K562 (cell line): Measurements from ENCODE around the gene SCAPER. TPM values are rescaled to one million over a fixed set of nuclear protein-coding genes. Genes with fewer than 3 reads are reported as not detected.

ENCODE experiments used
- ATAC-seq: fragments of 200-7000 bp; cut with Tn5 transposase; 3 replicates; pipeline ENCODE4 v1.9.1; 2020; ENCODE audit warnings: moderate library complexity
- BruUV-seq: library from RNA; stranded (reverse); fragments of 400-500 nt; replicated peaks from 2 replicates; lab custom pipeline; 2021; lab: Mats Ljungman, UMichigan
- CTCF ChIA-PET: fragments of 300-600 bp; formaldehyde crosslinking; extraction: SDS; loops from one replicate; lab custom pipeline; 2021; ENCODE audit warnings: low intra/inter-chr PET ratio; lab: Yijun Ruan, JAX
- POLR2A ChIA-PET: fragments of 300-600, 350-650 bp; sonication (Branson Sonifier 250); formaldehyde crosslinking; extraction: SDS; loops from one replicate; lab custom pipeline; 2021; ENCODE audit warnings: antibody characterized with exemption, inconsistent platforms; lab: Yijun Ruan, JAX
- DNase-seq, 4 experiments: peaks; one replicate each; pipeline versions ENCODE4 v3.0.0 to v3.0.0-alpha.2; 2011 to 2018; ENCODE audit warnings: low spot score in 3 of 4, mixed read lengths in 3 of 4; ENCODE audit errors: extremely low read depth in 1 of 4
- FAIRE-seq: peaks from 2 replicates; lab custom pipeline; 2011; peaks lifted over from hg19 to GRCh38; lab: Jason Lieb, UNC
- H2AFZ ChIP-seq: 2 replicates; pipeline ENCODE4 v1.6.0; 2011; ENCODE audit warnings: low read depth, low read length, control low read depth, inconsistent platforms
- H3K27ac ChIP-seq: fragments of 200-600 bp; 3 replicates; pipeline ENCODE4 v1.8.0; 2011; ENCODE audit warnings: low read depth, mild to moderate bottlenecking, control low read depth, inconsistent platforms, low read length, moderate library complexity, mixed read lengths; ENCODE audit errors: extremely low read depth
- H3K27me3 ChIP-seq, 2 experiments: fragments of 300-600 bp in 1 of 2; 2 replicates in 1 of 2; 3 replicates in 1 of 2; pipeline versions ENCODE4 v1.6.0 to v1.8.0; 2011; ENCODE audit warnings: inconsistent platforms in 2 of 2, low read length in 2 of 2, mild to moderate bottlenecking in 1 of 2, mixed read lengths in 1 of 2, moderate library complexity in 1 of 2; ENCODE audit not compliant: control insufficient read depth in 2 of 2, insufficient read depth in 2 of 2
- H3K36me3 ChIP-seq: fragments of 300-600 bp; 3 replicates; pipeline ENCODE4 v1.8.0; 2011; ENCODE audit warnings: mild to moderate bottlenecking, low read length, inconsistent platforms; ENCODE audit not compliant: control insufficient read depth, insufficient read depth
- H3K4me1 ChIP-seq, 2 experiments: fragments of 200-600 bp in 1 of 2; replicated peaks in 1 of 2; 2 replicates in 1 of 2; 3 replicates in 1 of 2; pipeline versions ENCODE4 v1.5.1 to v1.8.0; 2011; ENCODE audit warnings: inconsistent platforms in 2 of 2, low read length in 2 of 2, mild to moderate bottlenecking in 1 of 2, mixed read lengths in 1 of 2, moderate library complexity in 1 of 2; ENCODE audit not compliant: control insufficient read depth in 2 of 2, insufficient read depth in 2 of 2
- H3K4me2 ChIP-seq: 2 replicates; pipeline ENCODE4 v1.6.1; 2011; ENCODE audit warnings: low read length, control low read depth, inconsistent platforms, mixed read lengths; ENCODE audit not compliant: insufficient read depth
- H3K4me3 ChIP-seq: fragments of 200-600 bp; sonication (generic), shearing (Covaris generic); 2 replicates; pipeline ENCODE4 v1.5.1; 2016; ENCODE audit warnings: control low read depth, inconsistent platforms
- H3K79me2 ChIP-seq: fragments of 200-600 bp; 3 replicates; pipeline ENCODE4 v1.8.0; 2011; ENCODE audit warnings: low read length, inconsistent platforms; ENCODE audit not compliant: control insufficient read depth, insufficient read depth
- H3K9ac ChIP-seq, 2 experiments: 2 replicates each; pipeline versions ENCODE4 v1.6.0 to v1.6.1; 2011; ENCODE audit warnings: low read depth in 2 of 2, low read length in 2 of 2, control low read depth in 1 of 2, inconsistent platforms in 1 of 2, mild to moderate bottlenecking in 1 of 2, mixed read lengths in 1 of 2; ENCODE audit not compliant: insufficient read depth in 1 of 2
- H3K9me1 ChIP-seq: one replicate; pipeline ENCODE4 v1.6.0; 2011; ENCODE audit warnings: inconsistent platforms, mild to moderate bottlenecking, low read length, moderate library complexity; ENCODE audit not compliant: control insufficient read depth, insufficient read depth
- H3K9me3 ChIP-seq: replicated peaks from 2 replicates; pipeline ENCODE4 v1.5.1; 2011; ENCODE audit warnings: low read depth, low read length, inconsistent platforms; ENCODE audit not compliant: control insufficient read depth, insufficient read depth
- H4K20me1 ChIP-seq: replicated peaks from 2 replicates; pipeline ENCODE4 v1.6.1; 2011; ENCODE audit warnings: low read length, inconsistent platforms, mixed read lengths; ENCODE audit not compliant: control insufficient read depth, insufficient read depth
- EP300 ChIP-seq: IDR thresholded peaks from 2 replicates; pipeline ENCODE4 v1.6.1; 2012; ENCODE audit warnings: low read length, improper control_type of control experiment
- GABPB2 ChIP-seq: fragments of 250-450 bp; sonication (Bioruptor Pico); conservative IDR thresholded peaks from 2 replicates; pipeline ENCODE4 v1.5.1; 2021; ENCODE audit warnings: mild to moderate bottlenecking
- GTF2E2 ChIP-seq: fragments of 200-800 bp; sonication (Bioruptor generic); IDR thresholded peaks from 2 replicates; pipeline ENCODE4 v1.6.1; 2016; ENCODE audit warnings: missing genetic modification characterization, missing compliant biosample characterization
- HNRNPK ChIP-seq: fragments of 200-400 bp; formaldehyde crosslinking; IDR thresholded peaks from one replicate; pipeline ENCODE4 v1.6.1; 2018; ENCODE audit warnings: mild to moderate bottlenecking, low read depth, low read length; ENCODE audit not compliant: poor library complexity, severe bottlenecking
- MCM3 ChIP-seq: fragments of 450-650 bp; IDR thresholded peaks from 2 replicates; pipeline ENCODE4 v1.6.1; 2016
- ZKSCAN1 ChIP-seq: fragments of 150-350 bp; IDR thresholded peaks from 2 replicates; pipeline ENCODE4 v1.6.1; 2016; ENCODE audit warnings: low read depth, low read length
- WGBS: fragments of 100-300 bp; shearing (Covaris generic); methylation state at CpG from one replicate; pipeline ENCODE4 v1.1.6; 2016; ENCODE audit warnings: low coverage, mixed read lengths; ENCODE audit not compliant: insufficient coverage; ENCODE audit errors: missing lambda C conversion rate; 5-methylcytosine and 5-hydroxymethylcytosine counted together
- in situ Hi-C: fragments of 300-500 bp; cut with MboI; formaldehyde crosslinking; loops from 4 replicates; pipeline ENCODE4 v1.15.0; 2018; ENCODE audit warnings: inconsistent platforms, mixed read lengths
- intact Hi-C: fragments of 100-400 bp; cut with micrococcal nuclease; formaldehyde crosslinking; loops from 2 replicates; pipeline ENCODE4 v1.14.2; 2022
- polyA plus RNA-seq, 8 experiments: library from polyadenylated mRNA; depleted of rRNA in 4 of 8; stranded (reverse) in 5 of 8; unstranded in 3 of 8; fragments of >200 nt; fragmentation: Nextera tagmentation in 2 of 8; fragmentation: Illumina TruSeq in 1 of 8; extraction: Ambion mirVana in 2 of 8; extraction: Trizol in 1 of 8; gene quantifications; 2 replicates each; pipeline versions ENCODE4 v1.2.1 to v1.2.3, GENCODE V29; 2011 to 2014; ENCODE audit warnings: inconsistent platforms in 1 of 8, missing spikeins in 1 of 8
- total RNA-seq, 7 experiments: library from RNA; depleted of rRNA in 6 of 7; stranded (reverse); fragments of >200 nt in 6 of 7; fragmentation: Illumina TruSeq in 2 of 7; extraction: Trizol in 2 of 7; gene quantifications; 2 replicates each; pipeline versions ENCODE4 v1.2.1 to v1.2.3, GENCODE V29; 2011 to 2021; ENCODE audit warnings: low replicate concordance in 1 of 7
- TF ChIP-seq, protein P1 (sequence below): IDR thresholded peaks from 3 replicates; pipeline ENCODE4 v1.6.1; 2011; ENCODE audit warnings: borderline replicate concordance, mild to moderate bottlenecking; ENCODE audit not compliant: insufficient read length, insufficient read depth
- TF ChIP-seq, protein P2 (sequence below): fragments of 450-650 bp; IDR thresholded peaks from 2 replicates; pipeline ENCODE4 v1.6.1; 2016

SCAPER gene
- total and polyA plus RNA-seq, 9 of the 15 experiments (the other 6 are each of a cell fraction or from before 2014, with no cell fraction given) = 1.3 to 5.7 (median 3.2) TPM

DNA sequence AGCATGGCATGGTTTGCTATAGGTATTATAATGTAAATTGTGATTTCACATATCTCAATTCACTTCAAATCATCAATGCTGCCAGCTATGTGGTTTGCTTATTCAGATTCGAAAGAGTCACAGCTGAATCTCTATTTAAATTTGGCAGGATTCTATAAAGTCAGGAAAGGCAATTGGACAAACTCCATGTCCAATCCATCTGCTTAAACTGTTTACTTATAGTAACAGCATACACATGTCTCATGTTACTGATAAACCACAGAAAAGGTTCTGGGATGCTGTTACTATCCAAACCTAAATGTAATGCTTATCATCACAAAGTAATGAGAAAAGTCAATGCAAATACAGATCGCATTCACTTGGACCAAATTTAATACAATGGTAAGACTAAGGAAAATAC, 338.9 kb downstream of the SCAPER start:
- no TSS peak for BruUV-seq
- Histone ChIP-seq H3K79me2 (no peaks in the 10 kb centered on the region), H3K36me3 (no peaks in the 10 kb centered on the region), H3K27me3 (no peaks in the 10 kb centered on the region), H2AFZ (no peak overlapping the region), H3K27ac (no peak overlapping the region), H3K9me3 (no peaks in the 10 kb centered on the region), H3K9ac (no peak overlapping the region), H3K9me1 (no peaks in the 10 kb centered on the region), H3K4me2 (no peak overlapping the region), H3K4me3 (no peak overlapping the region), H3K4me1 (no peaks in the 10 kb centered on the region), H4K20me1 (no peaks in the 10 kb centered on the region)
- POLR2A ChIA-PET = interaction anchor here (0.7 kb wide), 1 partner anchor 1039 kb away, joined by 3 read pairs; no protein-coding TSS in a partner anchor
- in situ Hi-C loops (no loop called here), intact Hi-C loops (no loop called here)
- TF ChIP-seq, protein P1, sequence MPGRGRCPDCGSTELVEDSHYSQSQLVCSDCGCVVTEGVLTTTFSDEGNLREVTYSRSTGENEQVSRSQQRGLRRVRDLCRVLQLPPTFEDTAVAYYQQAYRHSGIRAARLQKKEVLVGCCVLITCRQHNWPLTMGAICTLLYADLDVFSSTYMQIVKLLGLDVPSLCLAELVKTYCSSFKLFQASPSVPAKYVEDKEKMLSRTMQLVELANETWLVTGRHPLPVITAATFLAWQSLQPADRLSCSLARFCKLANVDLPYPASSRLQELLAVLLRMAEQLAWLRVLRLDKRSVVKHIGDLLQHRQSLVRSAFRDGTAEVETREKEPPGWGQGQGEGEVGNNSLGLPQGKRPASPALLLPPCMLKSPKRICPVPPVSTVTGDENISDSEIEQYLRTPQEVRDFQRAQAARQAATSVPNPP = no peak
- TF ChIP-seq MCM3 (no peak), HNRNPK (no peak), GTF2E2 (tag) (no peak), ZKSCAN1 (no peak)
- no peak for DNase-seq
- WGBS = 0% methylated on average over 2 of the region's 2 CpGs
- FAIRE-seq = no peak
- no peak for ATAC-seq
- CTCF ChIA-PET = no interaction called here

DNA sequence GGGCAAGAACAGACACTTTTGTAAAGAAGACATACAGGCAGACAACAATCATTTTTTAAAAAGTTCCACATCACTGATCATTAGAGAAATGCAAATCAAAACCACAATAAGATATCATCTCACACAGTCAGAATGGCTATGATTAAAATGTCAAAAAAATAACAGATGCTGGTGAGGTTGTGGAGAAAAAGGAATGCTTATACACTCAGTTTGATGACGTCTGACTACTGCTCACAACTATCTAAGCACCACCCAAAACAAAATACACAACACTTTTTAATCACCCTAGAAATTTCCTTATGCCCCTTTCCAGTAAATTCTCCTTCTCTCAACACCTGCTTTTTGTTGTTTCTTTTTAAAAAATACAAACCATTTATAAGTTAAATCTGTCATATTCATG, 339.8 kb downstream of the SCAPER start:
- TF ChIP-seq GABPB2 (no peak), EP300 (no peak)
- TF ChIP-seq, protein P2, sequence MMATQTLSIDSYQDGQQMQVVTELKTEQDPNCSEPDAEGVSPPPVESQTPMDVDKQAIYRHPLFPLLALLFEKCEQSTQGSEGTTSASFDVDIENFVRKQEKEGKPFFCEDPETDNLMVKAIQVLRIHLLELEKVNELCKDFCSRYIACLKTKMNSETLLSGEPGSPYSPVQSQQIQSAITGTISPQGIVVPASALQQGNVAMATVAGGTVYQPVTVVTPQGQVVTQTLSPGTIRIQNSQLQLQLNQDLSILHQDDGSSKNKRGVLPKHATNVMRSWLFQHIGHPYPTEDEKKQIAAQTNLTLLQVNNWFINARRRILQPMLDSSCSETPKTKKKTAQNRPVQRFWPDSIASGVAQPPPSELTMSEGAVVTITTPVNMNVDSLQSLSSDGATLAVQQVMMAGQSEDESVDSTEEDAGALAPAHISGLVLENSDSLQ = no peak
- DNase-seq (no peak), ATAC-seq (no peak), FAIRE-seq (no peak)
- ChIA-PET POLR2A (interaction anchor here (0.7 kb wide), 1 partner anchor 1040 kb away, joined by 3 read pairs; no protein-coding TSS in a partner anchor), CTCF (no interaction called here)
- H4K20me1 ChIP-seq = no peaks in the 10 kb centered on the region
- H3K79me2 ChIP-seq = no peaks in the 10 kb centered on the region
- no peak overlapping the region for H3K9ac ChIP-seq
- no peaks in the 10 kb centered on the region for H3K9me1 ChIP-seq
- no peaks in the 10 kb centered on the region for H3K27me3 ChIP-seq
- in situ Hi-C loops = no loop called here
- no peak overlapping the region for H3K4me3 ChIP-seq
- H3K4me2 ChIP-seq = no peak overlapping the region
- 0% methylated on average over 1 of the region's 1 CpG for WGBS
- H2AFZ ChIP-seq = no peak overlapping the region
- intact Hi-C loops = no loop called here
- H3K4me1 ChIP-seq = no peaks in the 10 kb centered on the region
- no TSS peak for BruUV-seq
- H3K27ac ChIP-seq = no peak overlapping the region
- no peaks in the 10 kb centered on the region for H3K36me3 ChIP-seq
- H3K9me3 ChIP-seq = no peaks in the 10 kb centered on the region
